GM10248 (cell line): ENCODE results near the gene TNXB.
"Not testable (repeated sequence)": the region's sequence is repeated elsewhere in the genome, so short reads cannot be mapped to it uniquely, and the experiment has no call there.

ENCODE experiments used
- CTCF ChIA-PET: fragments of 300-600 bp; sonication (Branson Sonifier 250); formaldehyde crosslinking; extraction: SDS; loops from one replicate; lab custom pipeline; 2021; ENCODE audit warnings: antibody characterized with exemption; lab: Yijun Ruan, JAX
- POLR2A ChIA-PET: fragments of 350-650 bp; sonication (Branson Sonifier 250); formaldehyde crosslinking; extraction: SDS; loops from one replicate; lab custom pipeline; 2020; ENCODE audit warnings: antibody characterized with exemption; lab: Yijun Ruan, JAX
- DNase-seq: peaks from one replicate; pipeline ENCODE4 v3.0.0; 2012; ENCODE audit errors: extremely low spot score
- CTCF ChIP-seq: IDR thresholded peaks from 2 replicates; pipeline ENCODE4 v1.5.1; 2012; ENCODE audit warnings: mild to moderate bottlenecking, low read depth; ENCODE audit errors: extremely low read depth, missing control alignments, control extremely low read depth

Gene TNXB

GRCh38 chr6:32108094-32108627 is 977 bp downstream of the TNXB start:
- TF ChIP-seq CTCF: no peak
- no peak for DNase-seq
- ChIA-PET CTCF (interaction anchor here (1.4 to 4.1 kb wide), 2 partner anchors 9 to 11 kb away, joined by 3 to 17 read pairs; no protein-coding TSS in a partner anchor), POLR2A (interaction anchor here (0.6 kb wide), 1 partner anchor 133 kb away, joined by 3 read pairs; no protein-coding TSS in a partner anchor)

GRCh38 chr6:32107406-32107805 is 1.7 kb downstream of the TNXB start:
- ChIA-PET POLR2A (no interaction called here), CTCF (interaction anchor here (1.4 to 4.1 kb wide), 2 partner anchors 10 to 11 kb away, joined by 3 to 17 read pairs; no protein-coding TSS in a partner anchor)
- no peak for TF ChIP-seq CTCF
- DNase-seq: no peak

- ChIA-PET POLR2A (no interaction called here), CTCF (no interaction called here)
- TF ChIP-seq CTCF: no peak
Observed at GRCh38 chr6:32105433-32105832, 3.7 kb downstream of the TNXB start.

GRCh38 chr6:32102255-32102654 is 6.9 kb downstream of the TNXB start:
- ChIA-PET POLR2A (no interaction called here), CTCF (interaction anchor here (1.4 to 4.9 kb wide), 3 partner anchors 12 to 150 kb away, joined by 4 to 24 read pairs (median 4); no protein-coding TSS in a partner anchor)
- no peak for DNase-seq
- no peak for TF ChIP-seq CTCF

More at GRCh38 chr6:32105433-32105832, 3.7 kb downstream of the TNXB start:
- no peak for DNase-seq

- POLR2A ChIA-PET, DNase-seq: not testable (repeated sequence)
- CTCF ChIA-PET: interaction anchor here (4.9 kb wide), 1 partner anchor 18 kb away, joined by 24 read pairs; no protein-coding TSS in a partner anchor
Observed at GRCh38 chr6:32100251-32100650, 8.9 kb downstream of the TNXB start.

- TF ChIP-seq CTCF: no peak
Observed at GRCh38 chr6:32097364-32097763, 11.8 kb downstream of the TNXB start.

More at GRCh38 chr6:32097364-32097763, 11.8 kb downstream of the TNXB start:
- ChIA-PET POLR2A (no interaction called here), CTCF (no interaction called here)
- no peak for DNase-seq
